NCI-H1436 (cell line): Measurements from ENCODE around the gene DUSP12.

Experiments
- DNase-seq: peaks from one replicate; lab custom pipeline; 2025; lab: John Stamatoyannopoulos, UW

The DUSP12 gene

DNA sequence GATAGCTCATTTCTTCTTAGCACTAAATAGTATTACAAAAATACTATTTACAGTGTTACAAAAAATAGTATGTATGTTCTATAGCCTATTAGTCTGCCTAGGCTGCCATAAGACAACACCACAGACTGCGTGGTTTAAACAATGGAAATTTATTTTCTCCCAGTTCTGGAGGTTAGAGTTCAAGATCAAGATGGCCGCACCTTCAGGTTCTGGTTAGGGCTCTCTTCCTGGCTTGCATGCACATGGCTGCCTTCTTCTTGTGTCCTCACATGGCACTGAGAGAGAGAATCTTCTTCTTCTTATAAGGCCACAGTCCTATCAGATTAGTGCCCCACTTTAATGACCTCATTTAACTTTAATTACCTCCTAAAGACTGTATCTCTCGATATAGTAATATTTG is 20.7 kb downstream of the DUSP12 start:
- no peak for DNase-seq

GRCh38 chr1:161771161-161771560 is 21.6 kb downstream of the DUSP12 start:
- no peak for DNase-seq

DNA sequence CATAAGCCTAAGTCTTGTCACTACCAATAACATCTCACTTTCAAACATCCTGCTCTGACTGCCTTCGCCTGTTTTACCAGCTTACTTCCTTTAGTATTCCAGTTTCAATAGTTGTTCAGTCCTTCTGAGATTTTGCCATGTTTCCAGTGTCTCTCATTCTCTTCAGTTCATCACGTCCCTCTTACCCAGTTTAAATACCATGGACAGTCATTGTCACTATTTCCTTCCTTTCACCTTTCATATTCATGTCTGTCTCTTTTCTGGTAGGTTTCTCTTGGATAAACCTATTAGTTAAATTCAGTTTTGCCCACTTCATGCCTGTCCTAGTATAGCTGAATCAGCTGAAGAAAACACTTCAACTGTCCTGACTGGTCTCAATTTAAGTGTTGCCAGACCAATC is 22.4 kb downstream of the DUSP12 start:
- no peak for DNase-seq

DNA sequence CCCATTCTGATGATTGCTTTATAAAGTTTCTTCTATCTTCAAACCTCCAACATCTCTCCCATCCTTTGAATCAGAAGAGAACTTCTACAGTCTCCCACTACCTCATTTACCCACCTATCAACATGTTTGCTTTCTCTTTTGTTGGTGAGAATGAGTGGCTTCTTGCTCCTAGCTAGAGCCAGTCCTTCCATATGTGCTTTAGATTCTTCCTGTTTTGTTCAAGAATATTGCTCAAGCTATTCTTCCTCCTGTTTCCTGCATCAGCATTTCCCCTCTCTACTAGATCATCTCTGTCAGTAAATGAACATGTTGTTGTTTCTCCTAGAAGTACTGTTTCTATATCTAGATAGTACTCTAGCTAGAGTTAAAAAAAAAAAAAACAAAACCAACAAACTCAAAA is 22.8 kb downstream of the DUSP12 start:
- DNase-seq: no peak

GRCh38 chr1:161773791-161774190 is 24.2 kb downstream of the DUSP12 start:
- no peak for DNase-seq

DNA sequence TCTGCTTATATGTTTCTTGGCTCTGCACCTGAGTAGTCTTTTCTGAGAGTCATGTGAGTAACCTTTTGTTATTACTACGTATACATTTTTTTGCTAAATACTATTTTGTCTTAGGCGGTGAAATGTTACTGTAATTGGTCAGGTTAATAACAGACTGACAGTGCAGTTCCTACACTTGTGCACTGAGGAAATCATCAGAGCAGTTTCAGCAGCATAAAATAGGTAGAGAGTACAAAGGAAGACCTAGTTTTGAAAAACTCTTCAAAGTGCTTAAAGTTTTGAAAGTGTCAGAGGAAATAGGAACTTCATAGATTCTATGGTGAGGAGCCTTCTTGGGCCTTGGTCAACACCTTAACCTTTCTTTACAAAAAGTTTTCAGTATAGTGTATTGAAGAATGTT is 27.7 kb downstream of the DUSP12 start:
- no peak for DNase-seq

DNA sequence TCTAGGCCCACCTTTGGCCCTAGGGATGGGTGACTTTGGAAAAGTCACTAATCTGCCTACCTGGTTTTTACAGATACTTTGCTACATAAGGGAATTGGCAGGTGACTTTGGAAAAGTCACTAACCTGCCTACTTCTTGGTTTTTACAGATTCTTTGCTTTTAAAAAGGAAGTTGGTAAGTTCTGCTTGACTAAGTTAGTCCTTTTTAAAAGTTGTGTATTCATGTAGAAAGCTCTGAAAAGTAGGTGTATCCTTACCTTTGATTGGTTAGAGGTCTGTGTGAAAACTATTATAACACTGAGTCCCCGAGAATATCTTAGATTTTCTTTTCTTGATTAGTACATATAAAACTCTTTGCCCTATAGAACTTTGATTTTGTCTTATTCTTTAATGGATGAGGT is 28.9 kb downstream of the DUSP12 start:
- DNase-seq: no peak

DNA sequence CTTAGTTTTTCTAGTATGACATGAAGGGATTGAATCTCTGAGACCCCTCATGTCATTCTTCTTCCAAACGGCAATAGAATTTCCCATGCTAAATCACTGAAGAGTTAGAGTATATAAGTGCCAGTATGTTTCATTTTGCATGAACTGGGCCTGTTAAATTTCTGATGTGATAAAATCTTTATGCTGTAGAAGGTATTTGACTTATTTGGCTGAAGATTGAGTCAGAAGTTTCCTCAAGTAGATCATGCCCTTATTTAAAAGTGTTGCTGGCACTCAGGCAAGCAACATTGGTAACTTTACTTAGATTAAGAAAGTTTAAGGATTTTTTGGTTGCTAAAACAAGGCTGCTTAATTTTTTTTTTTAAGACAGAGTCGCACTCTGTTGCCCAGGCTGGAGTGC is 29.8 kb downstream of the DUSP12 start:
- no peak for DNase-seq

GRCh38 chr1:161781995-161782394 is 32.4 kb downstream of the DUSP12 start:
- no peak for DNase-seq

DNA sequence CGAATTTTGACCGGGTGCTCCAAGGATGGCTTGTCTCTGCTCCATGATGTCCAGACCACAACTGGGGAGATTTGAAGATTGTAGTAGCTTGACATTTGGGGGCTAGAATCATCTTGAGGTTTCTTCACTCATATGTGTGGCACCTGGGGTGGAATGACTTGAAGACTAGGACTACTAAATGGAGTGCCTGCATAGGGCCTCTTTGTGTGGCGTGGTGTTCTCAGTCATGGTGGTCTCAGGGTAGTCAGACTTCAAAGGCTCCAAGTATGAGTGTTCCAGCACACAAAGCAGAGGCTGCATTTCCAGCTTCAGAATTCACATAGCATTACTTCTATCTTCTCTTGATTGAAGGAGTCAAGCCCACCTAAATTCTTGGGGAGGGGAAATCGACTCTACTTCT is 33.3 kb downstream of the DUSP12 start:
- DNase-seq: no peak

DNA sequence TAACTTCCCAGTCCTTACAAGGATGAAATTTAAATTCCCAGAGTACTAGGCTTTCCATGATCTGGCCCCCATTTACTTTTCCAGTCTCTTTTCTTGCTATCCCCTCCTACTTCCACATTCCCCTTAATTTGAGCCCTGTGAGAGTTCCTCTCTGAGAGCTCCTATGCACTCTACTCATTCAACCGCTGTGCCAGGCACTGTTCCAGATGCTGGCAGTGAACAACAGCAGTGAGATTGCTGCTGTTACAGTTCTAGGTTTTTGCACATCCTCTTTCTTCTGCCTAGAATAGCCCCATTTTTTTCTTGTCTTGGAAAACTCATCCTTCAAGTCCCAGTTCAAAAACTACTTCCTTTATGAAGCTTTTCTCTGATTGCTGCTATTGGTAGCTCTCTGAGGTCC is 35.4 kb downstream of the DUSP12 start:
- DNase-seq: no peak

GRCh38 chr1:161787355-161787754 is 37.8 kb downstream of the DUSP12 start:
- DNase-seq: no peak

DNA sequence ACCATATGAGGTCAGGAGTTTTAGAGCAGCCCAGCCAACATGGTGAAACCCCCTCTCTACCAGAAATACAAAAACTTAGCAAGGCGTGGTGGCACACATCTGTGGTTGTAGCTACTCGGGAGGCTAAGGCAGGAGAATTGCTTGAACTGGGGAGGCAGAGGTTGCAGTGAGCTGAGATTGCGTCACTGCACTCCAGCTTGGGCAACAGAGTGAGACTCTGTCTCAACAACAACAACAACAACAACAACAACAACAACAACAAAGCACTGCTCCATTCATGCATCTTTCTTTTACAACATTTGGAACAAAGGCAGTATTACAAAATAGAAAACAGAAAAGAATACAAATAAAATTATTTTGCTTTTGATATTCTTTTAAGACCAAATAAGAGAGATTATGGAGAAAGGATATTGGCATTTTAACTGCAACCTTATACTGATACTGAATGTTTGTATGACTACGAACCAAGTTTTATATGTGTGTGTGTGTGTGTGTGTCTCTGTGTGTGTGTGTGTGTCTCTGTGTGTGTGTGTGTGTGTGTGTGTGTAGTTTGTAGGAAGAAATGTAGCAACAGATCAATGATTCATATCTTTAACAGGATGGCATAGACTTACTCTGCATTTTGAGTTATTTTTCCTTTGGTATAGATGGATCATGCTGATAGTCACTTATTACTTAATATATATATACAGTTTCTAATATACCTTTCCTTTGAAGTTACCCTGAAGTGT is 41.2 kb downstream of the DUSP12 start:
- DNase-seq: no peak

DNA sequence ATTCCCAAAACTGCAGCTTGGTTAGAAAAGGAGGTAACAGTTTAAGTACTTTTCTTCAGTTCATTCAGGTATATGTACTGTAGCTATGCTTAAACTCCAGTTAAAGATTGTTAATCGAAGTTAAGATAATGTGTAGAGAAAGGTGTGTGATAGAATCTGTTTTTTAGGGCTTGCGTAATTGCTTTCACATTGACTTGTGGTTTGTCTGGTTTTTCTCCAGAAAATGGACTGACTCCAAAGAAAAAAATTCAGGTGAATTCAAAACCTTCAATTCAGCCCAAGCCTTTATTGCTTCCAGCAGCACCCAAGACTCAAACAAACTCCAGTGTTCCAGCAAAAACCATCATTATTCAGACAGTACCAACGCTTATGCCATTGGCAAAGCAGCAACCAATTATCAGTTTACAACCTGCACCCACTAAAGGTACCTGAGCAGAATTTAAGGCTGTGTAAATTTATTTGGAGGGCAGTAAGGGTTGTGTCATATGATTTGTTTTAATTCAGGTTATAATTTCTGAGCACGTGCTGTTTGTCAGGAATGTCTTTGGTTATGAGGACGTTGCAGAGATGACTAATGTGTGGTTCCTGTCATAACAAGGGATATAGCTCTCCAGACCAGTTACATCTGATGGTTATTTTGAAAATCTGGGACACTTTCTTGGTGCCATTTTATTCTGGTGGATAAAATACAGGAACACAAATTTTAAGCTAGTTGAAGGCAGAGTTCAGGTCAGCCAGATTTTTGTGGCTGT is 42.5 kb downstream of the DUSP12 start:
- no peak for DNase-seq

DNA sequence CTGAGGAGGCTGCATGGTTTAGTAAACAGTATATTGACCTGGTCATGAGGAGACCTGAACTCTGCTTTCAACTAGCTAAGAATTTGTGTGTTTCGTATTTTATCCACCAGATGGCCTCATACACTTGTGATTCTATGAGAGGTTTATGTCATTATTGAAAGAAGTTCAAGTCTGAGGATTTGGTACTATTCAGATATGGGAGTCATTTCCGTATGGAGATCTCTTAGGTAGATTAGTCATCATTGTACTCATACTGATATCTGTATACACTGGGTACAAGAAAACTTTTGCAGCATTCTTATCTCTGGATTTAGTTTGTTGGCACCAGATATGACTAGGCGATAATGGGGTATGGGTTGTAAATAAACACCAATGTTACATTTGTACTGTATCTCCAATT is 43.2 kb downstream of the DUSP12 start:
- peak; percentile 40 for DNase-seq

DNA sequence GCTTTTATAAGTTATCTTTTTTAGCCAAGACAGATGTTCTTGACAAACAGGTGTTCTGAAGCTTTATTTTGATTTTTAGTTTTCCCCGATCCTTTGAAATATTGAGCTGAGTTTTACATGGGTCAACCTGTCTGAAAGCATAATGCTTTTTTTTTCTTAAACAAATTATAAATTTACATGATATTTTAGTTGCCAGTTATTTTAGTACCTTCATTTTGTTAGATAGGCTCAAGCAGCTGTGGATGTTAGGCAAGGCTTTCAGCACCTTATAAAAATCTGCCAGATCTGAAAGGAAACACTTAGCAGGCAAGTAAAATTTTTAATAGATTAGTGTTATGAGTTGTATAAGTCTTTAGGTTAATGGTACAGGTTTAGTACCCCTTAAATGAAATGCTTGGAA is 50.2 kb downstream of the DUSP12 start:
- DNase-seq: no peak

- DNase-seq: no peak
These were observed 52.4 kb downstream of the DUSP12 start for GRCh38 chr1:161801955-161802354.

DNA sequence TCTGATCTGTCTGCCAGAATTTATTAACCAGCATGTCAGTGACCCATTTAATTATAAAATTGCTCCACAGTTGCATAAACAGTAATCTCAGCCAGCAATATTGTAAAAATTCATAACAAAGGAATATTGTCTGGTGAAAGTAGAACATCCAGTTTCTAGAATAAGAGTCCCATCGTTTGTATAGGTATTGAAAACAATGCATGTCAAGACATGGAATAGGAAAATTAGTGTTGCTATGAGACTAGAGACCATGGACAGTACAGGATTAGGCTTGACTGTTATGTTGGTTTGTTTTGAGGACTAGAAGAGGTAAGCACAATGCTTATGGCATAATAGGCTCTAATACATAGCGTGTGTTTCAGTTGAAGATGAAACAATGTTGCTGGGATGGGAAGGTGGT is 53.6 kb downstream of the DUSP12 start:
- no peak for DNase-seq

DNA sequence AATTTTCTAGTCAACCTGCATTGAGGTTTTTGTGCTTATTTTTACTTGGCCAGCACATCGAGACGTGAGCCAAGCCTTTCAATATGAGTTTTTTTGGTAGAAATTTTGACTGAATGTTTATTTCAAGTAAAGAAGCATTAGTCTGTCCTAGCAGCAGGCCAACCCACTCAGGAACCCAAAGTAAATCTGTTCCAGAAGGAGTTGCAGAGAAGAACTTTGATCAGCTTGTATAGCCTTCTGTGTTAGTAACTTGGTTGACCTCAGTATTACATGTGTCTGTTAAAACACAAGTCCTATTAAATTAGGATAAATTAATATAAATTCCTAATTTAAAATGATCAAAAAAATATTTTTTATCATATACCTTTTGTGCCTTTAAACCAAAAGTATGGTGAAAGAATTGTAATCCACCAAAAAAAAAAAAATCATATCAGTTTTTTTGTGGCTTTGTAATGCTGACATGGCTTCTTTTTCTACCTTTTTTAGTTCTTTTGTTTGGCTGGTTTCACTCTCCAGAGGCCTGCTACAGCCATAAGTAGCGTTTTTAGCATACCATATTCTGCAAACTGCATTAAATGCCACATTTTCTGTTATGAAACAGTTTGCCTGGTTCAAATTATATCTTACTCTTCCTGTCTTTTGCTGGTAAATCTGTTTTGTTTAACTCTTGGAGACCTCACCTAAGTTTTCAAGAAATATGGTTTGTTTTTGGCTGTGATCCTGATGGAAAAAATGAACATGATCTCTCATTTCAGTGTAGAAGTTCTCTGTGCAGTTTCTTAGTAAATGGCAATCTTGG is 56.0 kb downstream of the DUSP12 start:
- no peak for DNase-seq
